Measurements from ENCODE around the gene GULP1.

DNA sequence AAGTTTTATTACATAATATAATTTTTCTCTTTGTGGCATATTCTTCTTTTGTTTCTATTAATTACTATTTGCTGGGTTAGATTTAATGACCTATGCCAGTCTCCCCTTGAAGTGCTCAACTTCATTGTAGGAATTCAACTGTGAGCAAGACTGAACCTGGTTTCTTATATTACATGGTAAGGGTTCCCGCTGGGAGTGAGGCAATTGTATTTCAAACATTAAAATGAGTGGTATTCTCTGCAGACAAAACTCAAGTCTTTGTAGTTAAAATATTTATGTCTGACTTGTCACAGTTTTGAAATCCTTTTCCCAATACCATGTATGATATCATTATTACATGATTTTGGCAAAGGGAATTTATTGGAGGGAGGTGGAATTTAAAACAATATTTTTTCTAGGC, 278.7 kb downstream of the GULP1 start:
- TF ChIP-seq, protein P1, sequence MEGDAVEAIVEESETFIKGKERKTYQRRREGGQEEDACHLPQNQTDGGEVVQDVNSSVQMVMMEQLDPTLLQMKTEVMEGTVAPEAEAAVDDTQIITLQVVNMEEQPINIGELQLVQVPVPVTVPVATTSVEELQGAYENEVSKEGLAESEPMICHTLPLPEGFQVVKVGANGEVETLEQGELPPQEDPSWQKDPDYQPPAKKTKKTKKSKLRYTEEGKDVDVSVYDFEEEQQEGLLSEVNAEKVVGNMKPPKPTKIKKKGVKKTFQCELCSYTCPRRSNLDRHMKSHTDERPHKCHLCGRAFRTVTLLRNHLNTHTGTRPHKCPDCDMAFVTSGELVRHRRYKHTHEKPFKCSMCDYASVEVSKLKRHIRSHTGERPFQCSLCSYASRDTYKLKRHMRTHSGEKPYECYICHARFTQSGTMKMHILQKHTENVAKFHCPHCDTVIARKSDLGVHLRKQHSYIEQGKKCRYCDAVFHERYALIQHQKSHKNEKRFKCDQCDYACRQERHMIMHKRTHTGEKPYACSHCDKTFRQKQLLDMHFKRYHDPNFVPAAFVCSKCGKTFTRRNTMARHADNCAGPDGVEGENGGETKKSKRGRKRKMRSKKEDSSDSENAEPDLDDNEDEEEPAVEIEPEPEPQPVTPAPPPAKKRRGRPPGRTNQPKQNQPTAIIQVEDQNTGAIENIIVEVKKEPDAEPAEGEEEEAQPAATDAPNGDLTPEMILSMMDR (IDR thresholded peaks at IDR 0.05; ENCODE audit: insufficient read depth, low read depth, low read length), result no peak
- no peak for TF ChIP-seq EZH2 (IDR thresholded peaks at IDR 0.05; ENCODE audit: insufficient read depth, low read length)

All from astrocyte (in vitro differentiated cells and primary cell).